HepG2 (cell line): ENCODE data around the gene MTF1. TPM values are rescaled to one million over a fixed set of nuclear protein-coding genes. Genes with fewer than 3 reads are reported as not detected.
A peak's percentile ranks its signal among the peaks of the same experiment; 100 is the strongest.

ENCODE experiments used
- AHR ChIP-seq: IDR thresholded peaks from 2 replicates; pipeline ENCODE4 v1.6.1; 2018; ENCODE audit warnings: missing genetic modification reagents, missing compliant biosample characterization
- DBP ChIP-seq: sonication (generic); formaldehyde crosslinking; IDR thresholded peaks from 2 replicates; pipeline ENCODE4 v1.4.0; 2020; ENCODE audit warnings: missing genetic modification reagents; ENCODE audit errors: not compliant biosample characterization
- GATAD2A ChIP-seq: IDR thresholded peaks from 2 replicates; pipeline ENCODE4 v1.6.1; 2016
- PHF5A ChIP-seq: IDR thresholded peaks from one replicate; pipeline ENCODE4 v1.6.1; 2018; ENCODE audit warnings: low read depth, missing genetic modification reagents; ENCODE audit not compliant: unreplicated experiment
- PITX1 ChIP-seq: sonication (generic); formaldehyde crosslinking; IDR thresholded peaks from 2 replicates; pipeline ENCODE4 v1.5.1; 2020; ENCODE audit warnings: mild to moderate bottlenecking, missing genetic modification reagents
- POLR2G ChIP-seq: fragments of 200-400 bp; formaldehyde crosslinking; IDR thresholded peaks from 2 replicates; pipeline ENCODE4 v1.6.1; 2018; ENCODE audit warnings: mild to moderate bottlenecking, low read depth, low read length, moderate library complexity
- SMYD3 ChIP-seq: sonication (generic); formaldehyde crosslinking; IDR thresholded peaks from 2 replicates; pipeline ENCODE4 v1.8.1; 2023; ENCODE audit warnings: mild to moderate bottlenecking, missing genetic modification reagents
- TCF12 ChIP-seq, 2 experiments: fragments of 450-650 bp in 1 of 2; sonication (generic) in 1 of 2; formaldehyde crosslinking in 1 of 2; IDR thresholded peaks; 2 replicates each; pipeline versions ENCODE4 v1.6.1 to v1.8.0; 2017 to 2022; ENCODE audit warnings: antibody characterized with exemption in 1 of 2, mild to moderate bottlenecking in 1 of 2, missing genetic modification reagents in 1 of 2, moderate library complexity in 1 of 2
- YY1 ChIP-seq: IDR thresholded peaks from 2 replicates; pipeline ENCODE4 v1.6.1; 2011; ENCODE audit warnings: low read length, low read depth, moderate library complexity, mild to moderate bottlenecking; ENCODE audit not compliant: insufficient read depth, insufficient replicate concordance
- ZNF432 ChIP-seq: sonication (generic); formaldehyde crosslinking; IDR thresholded peaks from 2 replicates; pipeline ENCODE4 v1.5.0; 2020; ENCODE audit warnings: missing genetic modification reagents, mild to moderate bottlenecking, borderline replicate concordance
- ZNF710 ChIP-seq: sonication (generic); formaldehyde crosslinking; IDR thresholded peaks from 2 replicates; pipeline ENCODE4 v1.5.0; 2020; ENCODE audit warnings: mild to moderate bottlenecking, missing genetic modification reagents, borderline replicate concordance
- polyA plus RNA-seq, 8 experiments: library from polyadenylated mRNA; depleted of rRNA in 3 of 8; stranded (reverse) in 7 of 8; unstranded in 1 of 8; fragments of >200 nt; fragmentation: Illumina TruSeq in 4 of 8; extraction: Trizol in 4 of 8; gene quantifications; 2 replicates each; pipeline versions ENCODE4 v1.2.1 to v1.2.3, GENCODE V29; 2011 to 2016; ENCODE audit warnings: low read depth in 4 of 8, missing spikeins in 1 of 8, mixed read lengths in 1 of 8; ENCODE audit not compliant: insufficient read depth in 1 of 8
- total RNA-seq, 5 experiments: library from RNA; depleted of rRNA; stranded (reverse); fragments of >200 nt; fragmentation: Illumina TruSeq; extraction: Trizol; gene quantifications; 2 replicates each; pipeline ENCODE4 v1.2.3, GENCODE V29; 2016; ENCODE audit warnings: low read depth in 1 of 5
- TF ChIP-seq, protein P1 (sequence below), 2 experiments: fragments of 450-650 bp in 1 of 2; sonication (generic) in 1 of 2; formaldehyde crosslinking in 1 of 2; IDR thresholded peaks; 2 replicates each; pipeline versions ENCODE4 v1.6.1 to v1.8.0; 2016 to 2022; ENCODE audit warnings: antibody characterized with exemption in 1 of 2, mild to moderate bottlenecking in 1 of 2, missing genetic modification reagents in 1 of 2
- TF ChIP-seq, protein P2 (sequence below): IDR thresholded peaks from 2 replicates; pipeline ENCODE4 v1.6.1; 2012; ENCODE audit warnings: low read length, improper control_type of control experiment

MTF1 gene
- total and polyA plus RNA-seq, 2 of the 13 experiments (the other 11 are each of a cell fraction or from before 2014, with no cell fraction given): 2.4 to 3.3 TPM

GRCh38 chr1:37793773-37794371 lies 65.5 kb downstream of the MTF1 start, which contains the start of gene MANEAL (continued):
- TF ChIP-seq, protein P1, sequence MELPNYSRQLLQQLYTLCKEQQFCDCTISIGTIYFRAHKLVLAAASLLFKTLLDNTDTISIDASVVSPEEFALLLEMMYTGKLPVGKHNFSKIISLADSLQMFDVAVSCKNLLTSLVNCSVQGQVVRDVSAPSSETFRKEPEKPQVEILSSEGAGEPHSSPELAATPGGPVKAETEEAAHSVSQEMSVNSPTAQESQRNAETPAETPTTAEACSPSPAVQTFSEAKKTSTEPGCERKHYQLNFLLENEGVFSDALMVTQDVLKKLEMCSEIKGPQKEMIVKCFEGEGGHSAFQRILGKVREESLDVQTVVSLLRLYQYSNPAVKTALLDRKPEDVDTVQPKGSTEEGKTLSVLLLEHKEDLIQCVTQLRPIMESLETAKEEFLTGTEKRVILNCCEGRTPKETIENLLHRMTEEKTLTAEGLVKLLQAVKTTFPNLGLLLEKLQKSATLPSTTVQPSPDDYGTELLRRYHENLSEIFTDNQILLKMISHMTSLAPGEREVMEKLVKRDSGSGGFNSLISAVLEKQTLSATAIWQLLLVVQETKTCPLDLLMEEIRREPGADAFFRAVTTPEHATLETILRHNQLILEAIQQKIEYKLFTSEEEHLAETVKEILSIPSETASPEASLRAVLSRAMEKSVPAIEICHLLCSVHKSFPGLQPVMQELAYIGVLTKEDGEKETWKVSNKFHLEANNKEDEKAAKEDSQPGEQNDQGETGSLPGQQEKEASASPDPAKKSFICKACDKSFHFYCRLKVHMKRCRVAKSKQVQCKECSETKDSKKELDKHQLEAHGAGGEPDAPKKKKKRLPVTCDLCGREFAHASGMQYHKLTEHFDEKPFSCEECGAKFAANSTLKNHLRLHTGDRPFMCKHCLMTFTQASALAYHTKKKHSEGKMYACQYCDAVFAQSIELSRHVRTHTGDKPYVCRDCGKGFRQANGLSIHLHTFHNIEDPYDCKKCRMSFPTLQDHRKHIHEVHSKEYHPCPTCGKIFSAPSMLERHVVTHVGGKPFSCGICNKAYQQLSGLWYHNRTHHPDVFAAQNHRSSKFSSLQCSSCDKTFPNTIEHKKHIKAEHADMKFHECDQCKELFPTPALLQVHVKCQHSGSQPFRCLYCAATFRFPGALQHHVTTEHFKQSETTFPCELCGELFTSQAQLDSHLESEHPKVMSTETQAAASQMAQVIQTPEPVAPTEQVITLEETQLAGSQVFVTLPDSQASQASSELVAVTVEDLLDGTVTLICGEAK (IDR thresholded peaks at IDR 0.05): no peak
- TF ChIP-seq, protein P1 (CRISPR knock-in tag; IDR thresholded peaks at IDR 0.05): no peak; the same call in 1 of the 2 replicates
- TF ChIP-seq, protein P2, sequence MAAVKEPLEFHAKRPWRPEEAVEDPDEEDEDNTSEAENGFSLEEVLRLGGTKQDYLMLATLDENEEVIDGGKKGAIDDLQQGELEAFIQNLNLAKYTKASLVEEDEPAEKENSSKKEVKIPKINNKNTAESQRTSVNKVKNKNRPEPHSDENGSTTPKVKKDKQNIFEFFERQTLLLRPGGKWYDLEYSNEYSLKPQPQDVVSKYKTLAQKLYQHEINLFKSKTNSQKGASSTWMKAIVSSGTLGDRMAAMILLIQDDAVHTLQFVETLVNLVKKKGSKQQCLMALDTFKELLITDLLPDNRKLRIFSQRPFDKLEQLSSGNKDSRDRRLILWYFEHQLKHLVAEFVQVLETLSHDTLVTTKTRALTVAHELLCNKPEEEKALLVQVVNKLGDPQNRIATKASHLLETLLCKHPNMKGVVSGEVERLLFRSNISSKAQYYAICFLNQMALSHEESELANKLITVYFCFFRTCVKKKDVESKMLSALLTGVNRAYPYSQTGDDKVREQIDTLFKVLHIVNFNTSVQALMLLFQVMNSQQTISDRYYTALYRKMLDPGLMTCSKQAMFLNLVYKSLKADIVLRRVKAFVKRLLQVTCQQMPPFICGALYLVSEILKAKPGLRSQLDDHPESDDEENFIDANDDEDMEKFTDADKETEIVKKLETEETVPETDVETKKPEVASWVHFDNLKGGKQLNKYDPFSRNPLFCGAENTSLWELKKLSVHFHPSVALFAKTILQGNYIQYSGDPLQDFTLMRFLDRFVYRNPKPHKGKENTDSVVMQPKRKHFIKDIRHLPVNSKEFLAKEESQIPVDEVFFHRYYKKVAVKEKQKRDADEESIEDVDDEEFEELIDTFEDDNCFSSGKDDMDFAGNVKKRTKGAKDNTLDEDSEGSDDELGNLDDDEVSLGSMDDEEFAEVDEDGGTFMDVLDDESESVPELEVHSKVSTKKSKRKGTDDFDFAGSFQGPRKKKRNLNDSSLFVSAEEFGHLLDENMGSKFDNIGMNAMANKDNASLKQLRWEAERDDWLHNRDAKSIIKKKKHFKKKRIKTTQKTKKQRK: no peak
- peak; percentile 56 for TF ChIP-seq POLR2G
- TF ChIP-seq ZNF432 (CRISPR knock-in tag): no peak
- no peak for TF ChIP-seq PHF5A
- peak; percentile 78 for TF ChIP-seq YY1
- TF ChIP-seq TCF12 (IDR thresholded peaks at IDR 0.05): no peak
- TF ChIP-seq TCF12 (CRISPR knock-in tag; IDR thresholded peaks at IDR 0.05): no peak
- TF ChIP-seq AHR (CRISPR knock-in tag): no peak
- TF ChIP-seq GATAD2A (CRISPR knock-in tag): no peak
- no peak; the same call in 1 of the 2 replicates for TF ChIP-seq PITX1 (CRISPR knock-in tag)
- TF ChIP-seq SMYD3: no peak
- no peak for TF ChIP-seq DBP (CRISPR knock-in tag)
- 0 out of 2 replicates have a peak, but pooled peaks have one; percentile 32 for TF ChIP-seq ZNF710 (CRISPR knock-in tag)
